ENCODE data around the gene BCL6B. TPM values are rescaled to one million over a fixed set of nuclear protein-coding genes. Genes with fewer than 3 reads are reported as not detected.
"Not testable (repeated sequence)": the region's sequence is repeated elsewhere in the genome, so short reads cannot be mapped to it uniquely, and the experiment has no call there.

Gene BCL6B
- total RNA-seq, 2 donors from 2014 or later: 1.4 to 2.0 TPM

- Mint-ChIP-seq H3K9me3 (no peaks in the 10 kb centered on the region), H3K36me3 (ENCODE audit: insufficient read depth in 2 of 2) (no peaks in the 10 kb centered on the region), H3K4me3 (peak overlapping the region; percentile 80 to 85), H3K27ac (peak overlapping the region; percentile 39), H3K27me3 (ENCODE audit: low read depth) (no peaks in the 10 kb centered on the region), H3K4me1 (ENCODE audit: low read depth) (peaks cover 39% of the 10 kb centered on the region)
- peak; percentile 39 to 42 for ATAC-seq (replicated peaks in 1 of 2)
- peak; percentile 63 to 66 for DNase-seq
These were observed 19.8 kb downstream of the BCL6B start for GRCh38 chr17:7042501-7043181.

- peak overlapping the region; percentile 39 for H3K27ac Mint-ChIP-seq
- ATAC-seq (replicated peaks in 1 of 2) (peak in 1 of 2 donors; percentile 3), DNase-seq (no peak)
- peak overlapping the region; percentile 80 to 85 for H3K4me3 Mint-ChIP-seq
- H3K36me3 Mint-ChIP-seq (ENCODE audit: insufficient read depth in 2 of 2): no peaks in the 10 kb centered on the region
- H3K27me3 Mint-ChIP-seq (ENCODE audit: low read depth): no peaks in the 10 kb centered on the region
- H3K9me3 Mint-ChIP-seq: no peaks in the 10 kb centered on the region
- H3K4me1 Mint-ChIP-seq (ENCODE audit: low read depth): peaks cover 39% of the 10 kb centered on the region
These were observed 20.3 kb downstream of the BCL6B start for GRCh38 chr17:7043182-7043496.

- no peaks in the 10 kb centered on the region for H3K36me3 Mint-ChIP-seq (ENCODE audit: insufficient read depth in 2 of 2)
- H3K4me1 Mint-ChIP-seq (ENCODE audit: low read depth): peaks cover 34% of the 10 kb centered on the region
- peak within 1 kb of the TSS; percentile 39 for H3K27ac Mint-ChIP-seq
- H3K9me3 Mint-ChIP-seq: no peaks in the 10 kb centered on the region
- H3K27me3 Mint-ChIP-seq (ENCODE audit: low read depth): no peaks in the 10 kb centered on the region
- H3K4me3 Mint-ChIP-seq: peak within 1 kb of the TSS; percentile 80 to 85
- peak; percentile 2 to 12 for ATAC-seq (replicated peaks in 1 of 2)
- peak; percentile 50 for DNase-seq
These were observed 20.8 kb downstream of the BCL6B start, which contains the start of gene SLC16A11 for GRCh38 chr17:7043497-7044198. TSS of gene SLC16A11 (minus strand) at chr17:7044092. CDS start at chr17:7043513, 579 bp downstream.

GRCh38 chr17:7045492-7046126 lies 22.8 kb downstream of the BCL6B start:
- Mint-ChIP-seq H3K27ac (peak overlapping the region; percentile 17), H3K4me1 (ENCODE audit: low read depth) (peaks cover 28% of the 10 kb centered on the region), H3K27me3 (ENCODE audit: low read depth) (no peaks in the 10 kb centered on the region), H3K4me3 (peak overlapping the region; percentile 88 to 91), H3K36me3 (ENCODE audit: insufficient read depth in 2 of 2) (no peaks in the 10 kb centered on the region), H3K9me3 (no peaks in the 10 kb centered on the region)
- DNase-seq (peak; percentile 33 to 37), ATAC-seq (replicated peaks in 1 of 2) (peak in 1 of 2 donors; percentile 25)

GRCh38 chr17:7046127-7046724 lies 23.4 kb downstream of the BCL6B start:
- H3K27ac Mint-ChIP-seq: peak overlapping the region; percentile 86
- H3K36me3 Mint-ChIP-seq (ENCODE audit: insufficient read depth in 2 of 2): no peaks in the 10 kb centered on the region
- no peaks in the 10 kb centered on the region for H3K27me3 Mint-ChIP-seq (ENCODE audit: low read depth)
- DNase-seq (peak; percentile 31 to 43), ATAC-seq (replicated peaks in 1 of 2) (peak; percentile 30)
- H3K4me3 Mint-ChIP-seq: peak overlapping the region; percentile 88 to 91
- H3K4me1 Mint-ChIP-seq (ENCODE audit: low read depth): peaks cover 28% of the 10 kb centered on the region
- H3K9me3 Mint-ChIP-seq: no peaks in the 10 kb centered on the region

- peak; percentile 17 to 42 for ATAC-seq (replicated peaks in 1 of 2)
- peak overlapping the region; percentile 88 to 91 for H3K4me3 Mint-ChIP-seq
- not testable (repeated sequence) for H3K9me3 Mint-ChIP-seq; H3K27me3 Mint-ChIP-seq (ENCODE audit: low read depth); H3K36me3 Mint-ChIP-seq (ENCODE audit: insufficient read depth in 2 of 2)
- peaks cover 28% of the 10 kb centered on the region for H3K4me1 Mint-ChIP-seq (ENCODE audit: low read depth)
- H3K27ac Mint-ChIP-seq: peak overlapping the region; percentile 86
- DNase-seq: peak; percentile 74 to 84
These were observed 24.0 kb downstream of the BCL6B start for GRCh38 chr17:7046725-7047397.

- no peaks in the 10 kb centered on the region for H3K27me3 Mint-ChIP-seq (ENCODE audit: low read depth)
- peak; percentile 69 to 79 for ATAC-seq (replicated peaks in 1 of 2)
- H3K36me3 Mint-ChIP-seq (ENCODE audit: insufficient read depth in 2 of 2): no peaks in the 10 kb centered on the region
- DNase-seq: peak; percentile 47 to 57
- H3K9me3 Mint-ChIP-seq: no peaks in the 10 kb centered on the region
- peaks cover 28% of the 10 kb centered on the region for H3K4me1 Mint-ChIP-seq (ENCODE audit: low read depth)
- H3K4me3 Mint-ChIP-seq: peak overlapping the region; percentile 88 to 91
- peak overlapping the region; percentile 23 for H3K27ac Mint-ChIP-seq
These were observed 24.7 kb downstream of the BCL6B start for GRCh38 chr17:7047566-7047965.

- DNase-seq: no peak
- Mint-ChIP-seq H3K4me3 (no peak overlapping the region), H3K9me3 (no peaks in the 10 kb centered on the region), H3K27ac (no peak overlapping the region), H3K27me3 (ENCODE audit: low read depth) (no peaks in the 10 kb centered on the region), H3K4me1 (ENCODE audit: low read depth) (peaks cover 28% of the 10 kb centered on the region), H3K36me3 (ENCODE audit: insufficient read depth in 2 of 2) (no peaks in the 10 kb centered on the region)
- ATAC-seq (replicated peaks in 1 of 2): no peak
These were observed 26.1 kb downstream of the BCL6B start for GRCh38 chr17:7048968-7049367.

- not testable (repeated sequence) for DNase-seq; H3K27ac Mint-ChIP-seq; H3K4me3 Mint-ChIP-seq; ATAC-seq (replicated peaks in 1 of 2); H3K36me3 Mint-ChIP-seq (ENCODE audit: insufficient read depth in 2 of 2); H3K27me3 Mint-ChIP-seq (ENCODE audit: low read depth); H3K9me3 Mint-ChIP-seq
- peaks cover 27% of the 10 kb centered on the region for H3K4me1 Mint-ChIP-seq (ENCODE audit: low read depth)
These were observed 27.7 kb downstream of the BCL6B start for GRCh38 chr17:7050583-7050982.

- H3K27me3 Mint-ChIP-seq (ENCODE audit: low read depth): peaks cover 7% of the 10 kb centered on the region
- no peak overlapping the region for H3K27ac Mint-ChIP-seq
- ATAC-seq (replicated peaks in 1 of 2): no peak
- H3K4me3 Mint-ChIP-seq: no peak overlapping the region
- H3K36me3 Mint-ChIP-seq (ENCODE audit: insufficient read depth in 2 of 2): no peaks in the 10 kb centered on the region
- no peak for DNase-seq
- no peaks in the 10 kb centered on the region for H3K9me3 Mint-ChIP-seq
- peaks cover 27% of the 10 kb centered on the region for H3K4me1 Mint-ChIP-seq (ENCODE audit: low read depth)
These were observed 33.5 kb downstream of the BCL6B start for GRCh38 chr17:7056386-7056785.

- Mint-ChIP-seq H3K4me1 (ENCODE audit: low read depth) (peaks cover 33% of the 10 kb centered on the region), H3K4me3 (peak overlapping the region; percentile 39 to 40), H3K27ac (no peak overlapping the region), H3K27me3 (ENCODE audit: low read depth) (peaks cover 25% of the 10 kb centered on the region), H3K36me3 (ENCODE audit: insufficient read depth in 2 of 2) (no peaks in the 10 kb centered on the region), H3K9me3 (no peaks in the 10 kb centered on the region)
- DNase-seq: no peak
- ATAC-seq (replicated peaks in 1 of 2): no peak
These were observed 36.1 kb downstream of the BCL6B start for GRCh38 chr17:7058831-7059447.

GRCh38 chr17:7060165-7060891 lies 37.5 kb downstream of the BCL6B start:
- H3K4me1 Mint-ChIP-seq (ENCODE audit: low read depth): peaks cover 33% of the 10 kb centered on the region
- peak overlapping the region; percentile 40 to 64 for H3K4me3 Mint-ChIP-seq
- peak; percentile 59 to 68 for DNase-seq
- no peaks in the 10 kb centered on the region for H3K9me3 Mint-ChIP-seq
- peak overlapping the region; percentile 69 for H3K27ac Mint-ChIP-seq
- peak; percentile 87 to 89 for ATAC-seq (replicated peaks in 1 of 2)
- peaks cover 27% of the 10 kb centered on the region for H3K27me3 Mint-ChIP-seq (ENCODE audit: low read depth)
- no peaks in the 10 kb centered on the region for H3K36me3 Mint-ChIP-seq (ENCODE audit: insufficient read depth in 2 of 2)

Data from activated T-cell treated with anti-CD3 and anti-CD28 coated beads, Interleukin-2, amount 50 U/mL, for 72 hours (primary cell).